ENCODE data around the gene LBP. TPM values are rescaled to one million over a fixed set of nuclear protein-coding genes. Genes with fewer than 3 reads are reported as not detected.

LBP gene
- total RNA-seq, 1 experiment from 2014 or later: 0.52 TPM

- H3K36me3 Mint-ChIP-seq (ENCODE audit: insufficient read depth in 1 of 3, low read depth in 3 of 3): no peaks in the 10 kb centered on the region
- Histone ChIP-seq H3K79me1 (ENCODE audit: insufficient read depth, low read depth, low read length, poor library complexity, severe bottlenecking) (no peaks in the 10 kb centered on the region), H3K9me3 (ENCODE audit: control insufficient read depth, low read depth, low read length) (no peaks in the 10 kb centered on the region), H2BK15ac (ENCODE audit: low read depth, low read length) (no peak overlapping the region), H3T11ph (ENCODE audit: low read length) (no peak overlapping the region), H2BK12ac (ENCODE audit: insufficient read length, low read depth, low read length) (no peak overlapping the region), H3K18ac (ENCODE audit: insufficient read length, low read depth, low read length) (no peak overlapping the region), H4K20me1 (ENCODE audit: control insufficient read depth, insufficient read depth, insufficient read length) (no peaks in the 10 kb centered on the region), H3K27me3 (ENCODE audit: insufficient read depth, low read length) (no peaks in the 10 kb centered on the region; the same call in 1 of the 2 replicates), H4K8ac (replicated peaks; ENCODE audit: insufficient read length, low read depth, low read length) (no peak overlapping the region), H3K79me2 (ENCODE audit: insufficient read depth, low read length) (no peaks in the 10 kb centered on the region), H2BK20ac (ENCODE audit: low read depth, low read length, poor library complexity, severe bottlenecking) (no peak overlapping the region), H4K91ac (ENCODE audit: insufficient read length, low read depth, low read length) (no peak overlapping the region), H2AK5ac (ENCODE audit: insufficient read length, low read length) (no peak overlapping the region), H3K23me2 (ENCODE audit: insufficient read length, low read depth, low read length, poor library complexity, severe bottlenecking) (no peaks in the 10 kb centered on the region), H2BK5ac (ENCODE audit: insufficient read length, low read length) (no peak overlapping the region), H3K4me1 (ENCODE audit: insufficient read depth, low read length) (no peaks in the 10 kb centered on the region), H3K23ac (ENCODE audit: insufficient read length, low read depth, low read length) (no peak overlapping the region), H4K5ac (ENCODE audit: insufficient read length, low read depth, low read length) (no peak overlapping the region), H2BK120ac (ENCODE audit: low read depth, low read length, poor library complexity, severe bottlenecking) (no peak overlapping the region), H3K56ac (ENCODE audit: insufficient read length, low read depth, low read length) (no peak overlapping the region), H3K14ac (ENCODE audit: insufficient read depth, low read length) (no peak overlapping the region; the same call in 1 of the 2 replicates), H3K4me2 (ENCODE audit: insufficient read depth, insufficient read length, low read length) (no peak overlapping the region), H2AFZ (ENCODE audit: low read length) (no peak overlapping the region), H3K4ac (ENCODE audit: low read depth, low read length) (no peak overlapping the region), H3K9ac (ENCODE audit: extremely low read depth, insufficient read length, low read length) (no peak overlapping the region), H3K27ac (ENCODE audit: insufficient read length, low read depth, low read length) (no peak overlapping the region)
- no peak overlapping the region for H3K4me3 Mint-ChIP-seq
- no peak for TF ChIP-seq CTCF (conservative IDR thresholded peaks at IDR 0.05)
- no peaks in the 10 kb centered on the region for H3K9me3 Mint-ChIP-seq
- DNase-seq: no peak
- peaks cover 0 to 4% of the 10 kb centered on the region in 2 experiments; a peak in 2 of 4 replicates for H3K4me1 Mint-ChIP-seq
- H3K27me3 Mint-ChIP-seq (ENCODE audit: low read depth): peaks cover 9% of the 10 kb centered on the region
- H3K27ac Mint-ChIP-seq: no peak overlapping the region; a peak in 2 of 7 replicates
- no CpG with 5 or more reads among the region's 8 CpGs for WGBS (ENCODE audit: extremely low coverage, insufficient read length, low lambda C conversion rate)
Observed at GRCh38 chr20:38331814-38332213, 14.5 kb upstream of the LBP start.

Data from H9 (cell line).